Activated naive CD8-positive, alpha-beta T cell (primary cell): ENCODE measurements around the gene WDR82.

Source experiments
- H3K27ac Mint-ChIP-seq: one replicate; pipeline ENCODE4 v1.8.0; 2021; ENCODE audit warnings: mixed read lengths
- H3K27me3 Mint-ChIP-seq: one replicate; pipeline ENCODE4 v1.8.0; 2021; ENCODE audit warnings: mixed read lengths
- H3K36me3 Mint-ChIP-seq: one replicate; pipeline ENCODE4 v1.8.0; 2021; ENCODE audit warnings: mixed read lengths
- H3K4me1 Mint-ChIP-seq: one replicate; pipeline ENCODE4 v1.8.0; 2021; ENCODE audit warnings: low read depth, mixed read lengths
- H3K4me3 Mint-ChIP-seq: one replicate; pipeline ENCODE4 v1.8.0; 2021; ENCODE audit warnings: mild to moderate bottlenecking, mixed read lengths
- H3K9me3 Mint-ChIP-seq: one replicate; pipeline ENCODE4 v1.8.0; 2021; ENCODE audit warnings: low read depth, mixed read lengths

WDR82 gene

DNA sequence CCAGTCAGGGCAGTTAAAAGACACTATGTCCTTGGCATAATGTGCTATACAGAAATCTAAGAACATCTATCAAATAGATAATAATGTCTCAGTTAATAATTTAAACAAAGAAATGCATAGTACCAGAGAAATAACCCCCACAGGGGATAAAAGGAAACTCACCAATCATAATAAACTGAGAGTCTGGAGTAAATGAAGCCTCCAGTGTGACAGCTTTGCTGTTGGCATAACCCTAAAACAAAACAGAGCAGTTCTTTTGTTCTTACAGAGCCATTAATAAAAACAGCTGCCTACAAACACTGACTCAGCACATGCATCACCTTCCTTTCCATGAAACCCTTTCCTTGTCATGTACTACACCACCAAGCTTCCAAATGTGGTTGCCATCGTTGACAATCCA, 19.4 kb downstream of the WDR82 start:
- H3K36me3 Mint-ChIP-seq = peaks cover 32% of the 10 kb centered on the region

DNA sequence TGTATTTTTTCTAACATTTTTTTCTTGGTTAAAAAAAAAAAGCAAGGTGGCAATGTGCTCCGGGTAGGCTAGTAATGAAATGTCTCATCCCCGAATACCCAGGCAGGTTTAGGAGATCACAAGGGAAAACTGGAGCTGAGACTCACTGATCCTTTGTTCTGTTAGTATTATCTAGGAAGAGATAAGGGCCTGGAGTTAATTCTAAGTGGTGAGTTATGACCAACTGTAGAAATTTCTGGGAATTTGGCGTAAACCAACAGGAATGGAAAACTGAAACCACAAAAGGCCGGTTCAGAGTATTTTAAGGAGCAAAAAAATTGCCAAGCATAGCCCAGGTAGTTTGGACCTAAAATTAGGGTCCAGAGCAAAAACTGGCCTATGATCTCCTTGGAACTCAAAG, 20.5 kb downstream of the WDR82 start:
- H3K4me3 Mint-ChIP-seq = no peak overlapping the region
- H3K4me1 Mint-ChIP-seq = peaks cover 92% of the 10 kb centered on the region
- no peaks in the 10 kb centered on the region for H3K27me3 Mint-ChIP-seq
- H3K9me3 Mint-ChIP-seq = no peaks in the 10 kb centered on the region
- peak overlapping the region; percentile 82 for H3K27ac Mint-ChIP-seq
- peaks cover 28% of the 10 kb centered on the region for H3K36me3 Mint-ChIP-seq

More for the DNA sequence above, 19.4 kb downstream of the WDR82 start:
- H3K4me1 Mint-ChIP-seq = peaks cover 91% of the 10 kb centered on the region
- H3K27me3 Mint-ChIP-seq = no peaks in the 10 kb centered on the region
- H3K9me3 Mint-ChIP-seq = no peaks in the 10 kb centered on the region
- no peak overlapping the region for H3K4me3 Mint-ChIP-seq
- H3K27ac Mint-ChIP-seq = peak overlapping the region; percentile 82

DNA sequence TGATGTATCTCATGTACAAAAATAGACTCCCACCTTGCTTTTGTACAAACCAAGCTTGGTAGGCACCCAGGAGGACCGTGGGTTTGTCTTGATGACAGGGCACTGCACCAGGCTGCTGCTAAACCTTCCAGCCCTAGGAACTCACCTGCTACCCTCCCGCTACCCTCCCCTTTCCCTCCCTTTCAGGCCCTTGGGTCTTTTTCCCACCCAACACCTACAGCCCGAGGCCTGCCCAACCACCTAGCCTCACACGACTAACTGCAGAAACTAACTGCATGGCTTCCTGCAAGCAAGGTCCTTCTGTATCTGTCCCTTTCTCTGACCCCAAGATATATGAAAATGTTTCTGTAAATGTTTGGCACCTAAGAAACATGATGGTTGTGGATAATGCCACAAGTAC, 21.8 kb downstream of the WDR82 start:
- peaks cover 90% of the 10 kb centered on the region for H3K4me1 Mint-ChIP-seq
- H3K27me3 Mint-ChIP-seq = no peaks in the 10 kb centered on the region
- no peak overlapping the region for H3K4me3 Mint-ChIP-seq
- H3K27ac Mint-ChIP-seq = peak overlapping the region; percentile 82
- H3K36me3 Mint-ChIP-seq = peaks cover 25% of the 10 kb centered on the region
- H3K9me3 Mint-ChIP-seq = no peaks in the 10 kb centered on the region

DNA sequence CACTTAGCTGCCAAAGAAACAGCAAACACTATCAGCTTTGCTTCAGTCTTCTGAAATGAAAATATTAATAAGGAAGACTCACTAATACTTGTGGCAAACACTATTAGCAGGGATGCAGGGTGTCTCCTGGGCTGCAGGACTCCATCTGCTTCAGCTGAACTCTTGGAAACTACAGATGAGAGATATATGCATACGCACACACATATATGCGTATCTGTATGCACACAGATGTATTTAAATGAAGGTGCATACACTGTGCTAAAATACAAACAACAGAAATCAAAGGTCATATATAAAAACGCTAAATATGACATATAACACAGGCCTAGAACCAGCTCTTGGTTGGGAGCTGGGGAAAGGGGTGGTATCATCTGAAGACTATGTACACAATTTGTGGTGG, 22.3 kb downstream of the WDR82 start:
- Mint-ChIP-seq H3K9me3 (no peaks in the 10 kb centered on the region), H3K36me3 (peaks cover 23% of the 10 kb centered on the region), H3K4me3 (no peak overlapping the region), H3K27me3 (no peaks in the 10 kb centered on the region), H3K4me1 (peaks cover 86% of the 10 kb centered on the region), H3K27ac (peak overlapping the region; percentile 82)

DNA sequence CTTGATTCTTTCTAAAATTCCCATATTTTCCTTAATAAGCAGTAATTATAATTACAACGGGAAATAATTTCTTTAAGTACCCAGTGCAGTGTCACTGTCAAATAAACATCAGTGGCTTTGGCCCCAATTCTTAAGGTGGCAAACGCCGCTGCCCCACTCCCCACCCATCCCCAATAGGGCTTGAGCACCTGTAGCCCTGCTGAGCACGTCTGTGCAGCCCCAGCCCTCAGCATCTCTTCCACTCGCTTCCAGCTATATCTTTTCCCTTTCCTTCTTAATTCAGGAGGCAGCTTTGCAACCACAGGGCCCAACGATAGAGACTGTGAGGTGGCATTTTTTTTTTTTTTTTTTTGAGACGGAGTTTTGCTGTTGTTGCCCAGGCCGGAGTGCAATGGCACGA, 23.8 kb downstream of the WDR82 start:
- Mint-ChIP-seq H3K9me3 (no peaks in the 10 kb centered on the region), H3K27ac (peak overlapping the region; percentile 98), H3K36me3 (peaks cover 22% of the 10 kb centered on the region), H3K27me3 (no peaks in the 10 kb centered on the region), H3K4me3 (peak overlapping the region; percentile 32), H3K4me1 (peaks cover 88% of the 10 kb centered on the region)

DNA sequence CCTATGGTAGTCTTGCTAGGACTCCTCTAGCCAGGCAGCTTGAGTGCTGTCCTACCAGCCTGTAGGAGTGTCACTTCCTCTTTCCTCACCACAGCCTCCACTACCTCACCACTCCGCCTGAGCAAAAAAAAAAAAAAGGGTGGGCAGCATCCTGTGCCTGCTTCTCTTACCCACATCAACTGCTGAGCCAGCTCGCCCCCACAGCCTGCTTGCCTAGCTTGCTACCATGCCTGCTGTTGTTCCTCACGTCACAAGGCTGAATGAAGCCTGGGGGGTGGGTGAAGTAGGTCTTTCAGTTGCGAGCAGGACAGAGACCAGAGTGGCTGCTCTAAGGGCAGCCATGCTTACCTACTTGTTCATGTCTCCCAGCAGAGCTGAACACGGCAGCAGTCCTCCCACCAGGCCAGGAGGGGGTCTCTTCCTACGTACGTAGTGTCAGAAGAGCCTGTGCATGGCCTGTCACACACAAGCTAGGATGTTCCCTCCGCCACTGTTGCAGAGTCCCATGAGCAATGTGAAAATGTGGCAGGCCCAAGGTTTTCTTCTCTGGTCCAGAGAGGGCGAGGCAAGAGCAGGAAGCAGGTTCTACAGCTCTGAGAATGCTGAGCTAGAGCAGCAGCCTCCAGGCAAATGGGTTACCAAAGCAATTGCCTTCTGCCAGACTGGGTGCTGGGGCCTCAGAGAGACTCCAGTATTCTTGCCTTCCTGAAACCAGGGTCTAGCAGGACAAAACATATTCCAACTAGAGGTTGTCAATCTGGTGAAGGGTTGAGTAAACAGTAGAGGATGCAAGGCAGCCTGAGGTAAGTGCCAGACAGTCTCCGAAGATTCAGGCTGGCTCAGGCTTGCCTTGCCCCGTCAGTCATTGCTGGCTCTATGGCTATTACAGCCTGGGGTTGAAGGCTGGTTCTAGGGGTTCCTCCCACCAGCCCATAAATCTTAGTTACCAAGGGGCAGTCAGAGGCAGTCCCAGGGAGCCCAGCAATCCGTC, 24.8 kb downstream of the WDR82 start:
- Mint-ChIP-seq H3K4me1 (peaks cover 86% of the 10 kb centered on the region), H3K27me3 (no peaks in the 10 kb centered on the region), H3K4me3 (peak overlapping the region; percentile 85), H3K9me3 (no peaks in the 10 kb centered on the region), H3K36me3 (peaks cover 20% of the 10 kb centered on the region), H3K27ac (peak overlapping the region; percentile 98)

DNA sequence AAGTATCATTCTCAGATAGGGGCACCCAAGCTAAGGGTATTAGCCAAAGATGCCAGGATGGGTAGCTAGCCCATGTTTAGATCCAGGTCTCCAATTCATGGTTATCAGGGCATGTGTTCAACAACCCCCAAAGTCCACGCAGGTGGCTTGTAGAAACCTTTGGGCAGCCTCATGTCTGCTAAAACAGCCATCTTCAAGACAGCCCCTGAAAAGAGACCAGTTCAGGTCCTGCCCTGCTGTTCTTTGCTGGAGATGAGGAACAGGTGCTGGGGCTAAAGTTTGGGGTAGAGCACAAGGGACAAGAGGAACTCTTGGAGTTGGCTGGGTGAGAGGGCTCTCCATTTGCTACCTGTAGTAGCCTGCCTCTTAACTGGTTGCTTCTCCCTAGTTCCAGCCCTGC, 28.3 kb downstream of the WDR82 start:
- no peaks in the 10 kb centered on the region for H3K9me3 Mint-ChIP-seq
- H3K27ac Mint-ChIP-seq = peak overlapping the region; percentile 61
- peaks cover 12% of the 10 kb centered on the region for H3K36me3 Mint-ChIP-seq
- H3K4me1 Mint-ChIP-seq = peaks cover 79% of the 10 kb centered on the region
- no peaks in the 10 kb centered on the region for H3K27me3 Mint-ChIP-seq
- H3K4me3 Mint-ChIP-seq = peak overlapping the region; percentile 53

DNA sequence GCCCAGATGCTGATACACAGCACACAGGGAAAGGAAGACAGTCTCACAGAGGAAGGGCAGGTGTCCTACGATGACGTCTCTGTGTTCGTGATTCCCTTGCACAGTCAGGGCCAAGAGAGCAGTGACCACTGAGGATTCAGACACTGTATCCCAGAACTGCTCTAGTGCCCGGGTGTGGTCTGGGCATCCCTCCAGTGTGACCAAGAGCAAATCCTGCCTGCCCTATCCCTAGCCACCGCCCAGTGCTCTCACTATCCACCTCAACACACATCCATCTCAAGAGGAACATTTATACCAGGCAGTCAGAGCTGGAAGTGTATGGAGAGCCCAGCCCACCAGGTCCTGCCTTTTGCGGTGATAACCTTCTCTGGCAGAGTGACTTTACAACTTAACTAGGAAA, 28.8 kb downstream of the WDR82 start:
- Mint-ChIP-seq H3K9me3 (no peaks in the 10 kb centered on the region), H3K4me1 (peaks cover 79% of the 10 kb centered on the region), H3K4me3 (peak overlapping the region; percentile 41), H3K27ac (peak overlapping the region; percentile 61), H3K27me3 (no peaks in the 10 kb centered on the region), H3K36me3 (peaks cover 12% of the 10 kb centered on the region)

DNA sequence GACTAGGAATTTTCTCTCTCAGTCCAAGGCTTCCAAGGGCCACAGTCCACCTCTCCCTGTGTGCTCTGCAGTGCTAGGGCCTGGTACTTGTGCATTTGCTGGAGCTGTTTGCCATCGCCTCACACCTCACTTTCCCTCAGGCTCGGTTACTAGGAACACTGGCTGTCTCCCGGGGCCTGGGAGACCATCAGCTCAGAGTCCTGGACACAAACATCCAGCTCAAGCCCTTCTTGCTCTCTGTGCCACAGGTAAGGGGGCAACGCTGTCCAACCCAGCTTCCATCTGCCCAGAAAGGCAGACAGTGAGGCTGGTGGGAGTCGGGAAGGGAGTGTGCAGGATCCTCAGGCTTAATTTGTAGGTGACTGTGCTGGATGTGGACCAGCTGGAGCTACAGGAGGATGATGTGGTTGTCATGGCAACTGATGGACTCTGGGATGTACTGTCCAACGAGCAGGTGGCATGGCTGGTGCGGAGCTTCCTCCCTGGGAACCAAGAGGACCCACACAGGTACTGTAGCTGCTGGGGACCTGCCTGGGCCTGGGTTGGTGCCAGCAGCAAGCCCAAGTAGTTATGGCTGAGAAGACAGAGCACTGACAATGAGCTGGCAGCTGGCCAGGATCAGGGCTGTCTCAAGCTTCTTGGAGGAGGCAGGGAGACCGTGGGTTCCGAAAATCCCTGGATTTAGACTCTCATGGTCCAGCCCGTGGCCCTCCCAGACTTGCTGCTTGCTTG, 29.5 kb downstream of the WDR82 start:
- H3K9me3 Mint-ChIP-seq = no peaks in the 10 kb centered on the region
- H3K4me3 Mint-ChIP-seq = no peak overlapping the region
- no peaks in the 10 kb centered on the region for H3K27me3 Mint-ChIP-seq
- H3K4me1 Mint-ChIP-seq = peaks cover 79% of the 10 kb centered on the region
- peak overlapping the region; percentile 86 for H3K27ac Mint-ChIP-seq
- peaks cover 12% of the 10 kb centered on the region for H3K36me3 Mint-ChIP-seq

DNA sequence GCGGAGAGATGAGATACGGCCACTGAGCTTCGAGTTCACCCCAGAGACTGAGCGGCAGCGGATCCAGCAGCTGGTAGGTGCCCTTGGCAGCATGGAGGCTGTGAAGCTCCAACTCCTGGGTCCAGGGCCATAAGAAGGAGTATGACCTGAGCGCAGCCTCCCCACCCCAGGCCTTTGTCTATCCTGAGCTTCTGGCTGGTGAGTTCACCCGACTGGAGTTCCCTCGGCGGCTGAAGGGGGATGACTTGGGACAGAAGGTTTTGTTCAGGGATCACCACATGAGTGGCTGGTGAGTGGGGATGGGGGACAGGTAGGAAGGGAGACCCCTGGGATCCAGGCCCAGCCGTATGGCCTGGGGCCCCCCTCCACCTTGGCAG, 30.3 kb downstream of the WDR82 start:
- Mint-ChIP-seq H3K4me1 (peaks cover 79% of the 10 kb centered on the region), H3K36me3 (peaks cover 11% of the 10 kb centered on the region)

DNA sequence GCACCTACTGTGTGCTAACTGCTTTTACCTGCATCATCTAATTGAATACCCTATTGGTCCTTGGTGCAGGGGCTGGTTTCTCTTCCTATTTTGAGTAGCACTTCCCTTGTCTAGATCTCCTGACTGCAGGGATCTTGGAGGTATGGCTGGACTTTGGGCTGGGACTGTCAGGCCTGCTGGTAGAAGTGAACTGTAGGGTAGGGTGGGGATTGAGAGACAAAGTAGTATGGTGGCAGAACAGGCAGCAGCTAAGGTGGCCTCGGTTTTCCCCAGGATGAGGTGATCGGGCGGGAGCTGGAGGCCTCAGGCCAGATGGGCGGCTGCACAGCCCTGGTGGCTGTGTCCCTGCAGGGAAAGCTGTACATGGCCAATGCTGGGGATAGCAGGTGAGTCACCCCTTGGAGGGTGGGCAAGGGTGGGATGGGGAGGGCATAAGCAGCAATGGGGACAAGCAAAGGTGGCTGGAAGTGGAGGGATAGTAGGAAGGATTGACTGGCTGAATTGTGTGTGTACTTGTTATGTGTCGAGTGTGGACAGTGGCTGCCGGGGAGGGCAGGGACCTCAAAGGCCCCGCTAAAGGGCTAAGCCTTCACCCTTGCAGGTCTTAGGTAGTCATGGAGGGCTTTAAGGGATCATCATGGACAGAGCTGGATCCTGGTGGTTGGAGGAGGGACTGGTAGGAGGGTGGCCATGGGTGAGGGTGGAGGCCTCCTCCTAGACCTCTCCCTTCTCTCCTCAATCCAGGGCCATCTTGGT, 30.9 kb downstream of the WDR82 start:
- no peaks in the 10 kb centered on the region for H3K9me3 Mint-ChIP-seq
- H3K4me1 Mint-ChIP-seq = peaks cover 77% of the 10 kb centered on the region
- H3K27me3 Mint-ChIP-seq = no peaks in the 10 kb centered on the region
- H3K4me3 Mint-ChIP-seq = peak overlapping the region; percentile 90
- H3K36me3 Mint-ChIP-seq = peaks cover 8% of the 10 kb centered on the region
- H3K27ac Mint-ChIP-seq = peak overlapping the region; percentile 88

More for the DNA sequence above, 30.3 kb downstream of the WDR82 start:
- H3K27ac Mint-ChIP-seq = peak overlapping the region; percentile 86
- H3K27me3 Mint-ChIP-seq = no peaks in the 10 kb centered on the region
- peak overlapping the region; percentile 90 for H3K4me3 Mint-ChIP-seq
- no peaks in the 10 kb centered on the region for H3K9me3 Mint-ChIP-seq

DNA sequence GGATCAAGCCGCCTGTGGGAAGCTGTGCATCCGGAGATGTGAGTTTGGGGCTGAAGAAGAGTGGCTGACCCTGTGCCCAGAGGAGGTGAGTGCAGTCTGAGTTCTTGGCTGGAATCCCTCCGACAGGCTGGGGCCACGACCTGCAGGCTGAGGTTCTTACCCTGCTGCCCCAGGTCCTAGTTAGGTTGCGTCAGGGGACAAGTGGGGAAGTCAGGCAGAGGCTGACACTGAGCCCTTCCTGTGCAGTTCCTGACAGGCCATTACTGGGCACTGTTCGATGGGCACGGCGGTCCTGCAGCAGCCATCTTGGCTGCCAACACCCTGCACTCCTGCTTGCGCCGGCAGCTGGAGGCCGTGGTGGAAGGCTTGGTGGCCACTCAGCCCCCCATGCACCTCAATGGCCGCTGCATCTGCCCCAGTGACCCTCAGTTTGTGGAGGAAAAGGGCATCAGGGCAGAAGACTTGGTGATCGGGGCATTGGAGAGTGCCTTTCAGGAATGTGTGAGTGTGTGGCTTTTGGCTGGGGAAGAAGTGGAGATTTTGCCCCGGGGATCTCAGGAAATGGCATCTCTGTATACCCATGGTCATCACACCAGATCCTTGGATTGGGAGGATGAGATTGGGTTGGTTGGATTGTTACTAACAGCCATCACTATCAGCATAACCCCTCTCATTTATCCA, 31.6 kb downstream of the WDR82 start:
- H3K4me3 Mint-ChIP-seq = peak overlapping the region; percentile 90
- H3K4me1 Mint-ChIP-seq = peaks cover 76% of the 10 kb centered on the region
- H3K36me3 Mint-ChIP-seq = peaks cover 7% of the 10 kb centered on the region
- H3K27me3 Mint-ChIP-seq = no peaks in the 10 kb centered on the region
- peak overlapping the region; percentile 88 for H3K27ac Mint-ChIP-seq
- H3K9me3 Mint-ChIP-seq = no peaks in the 10 kb centered on the region

DNA sequence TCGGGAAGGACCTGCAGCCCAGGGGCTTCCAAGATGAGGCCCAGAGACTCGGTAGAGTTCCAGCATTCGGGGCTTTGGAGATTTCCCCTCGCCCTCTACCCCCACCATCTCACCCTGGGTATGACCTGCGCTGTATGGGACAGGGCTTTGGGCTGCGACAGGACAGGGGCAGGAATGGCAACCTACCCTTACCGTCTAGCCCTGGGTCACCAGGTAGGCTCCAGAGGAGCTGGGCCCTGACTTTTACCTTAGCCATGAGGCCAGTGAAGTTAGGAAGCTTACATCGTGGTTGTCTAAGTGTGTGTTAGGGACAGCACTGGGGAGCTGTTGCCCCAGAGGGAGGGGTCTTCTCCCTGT, 32.2 kb downstream of the WDR82 start:
- H3K27ac Mint-ChIP-seq = peak overlapping the region; percentile 88
- H3K27me3 Mint-ChIP-seq = no peaks in the 10 kb centered on the region
- H3K4me1 Mint-ChIP-seq = peaks cover 79% of the 10 kb centered on the region
- peaks cover 7% of the 10 kb centered on the region for H3K36me3 Mint-ChIP-seq
- H3K9me3 Mint-ChIP-seq = no peaks in the 10 kb centered on the region
- H3K4me3 Mint-ChIP-seq = peak overlapping the region; percentile 90
